ENCODE results near the gene MRRF.

MRRF gene, protein sequence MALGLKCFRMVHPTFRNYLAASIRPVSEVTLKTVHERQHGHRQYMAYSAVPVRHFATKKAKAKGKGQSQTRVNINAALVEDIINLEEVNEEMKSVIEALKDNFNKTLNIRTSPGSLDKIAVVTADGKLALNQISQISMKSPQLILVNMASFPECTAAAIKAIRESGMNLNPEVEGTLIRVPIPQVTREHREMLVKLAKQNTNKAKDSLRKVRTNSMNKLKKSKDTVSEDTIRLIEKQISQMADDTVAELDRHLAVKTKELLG

DNA sequence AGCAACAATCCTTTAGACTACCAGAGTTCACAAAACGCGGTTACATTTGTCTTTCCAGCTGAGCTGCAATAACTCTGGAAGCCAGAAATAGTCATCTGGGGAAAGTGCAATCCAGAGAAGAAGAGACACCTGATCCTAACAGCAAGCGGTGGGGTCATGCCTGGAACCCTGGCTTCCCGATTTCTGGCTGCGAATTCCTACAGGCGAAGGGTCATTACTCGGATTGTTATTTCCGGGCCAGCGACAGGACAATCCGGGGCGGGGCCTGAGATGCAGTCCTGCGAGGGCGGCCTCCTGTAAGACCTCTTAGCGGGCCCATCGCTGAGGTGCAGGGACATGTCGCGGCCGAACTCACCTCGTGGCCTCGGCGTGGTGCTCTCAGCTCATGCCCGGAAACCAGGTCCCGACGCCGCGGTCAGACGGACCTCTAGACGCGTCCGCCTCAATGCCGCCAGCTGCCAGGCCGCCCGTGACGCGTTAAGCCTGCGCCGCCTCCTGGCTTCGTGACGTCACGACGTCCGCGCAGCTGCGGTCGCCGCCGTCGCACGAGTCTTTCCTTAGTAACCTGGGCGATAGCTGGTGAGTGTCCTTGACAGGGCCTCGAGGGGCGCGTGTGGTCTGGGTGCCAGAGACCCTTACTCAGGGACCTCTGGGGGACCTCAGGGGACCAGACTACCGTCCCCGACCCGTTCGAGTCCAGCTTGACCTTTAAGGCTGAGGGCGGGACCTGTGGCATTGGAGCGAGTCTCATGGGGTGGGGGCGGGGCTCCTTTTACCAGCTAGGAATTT is at the start of gene MRRF, which contains the start of gene RBM18:
TSS of gene MRRF (plus strand) at position 523 of the 789 bp plus-strand sequence. CDS start 6,010 bp downstream, outside the sequence.
TSS of gene RBM18 (minus strand) at position 481 of the 789 bp plus-strand sequence. CDS start 3,348 bp downstream, outside the sequence.
- peak; percentile 90 for DNase-seq (ENCODE audit: low spot score)

GRCh38 chr9:122215663-122216062 is 49.0 kb upstream of the MRRF start:
- DNase-seq (ENCODE audit: low spot score): no peak

DNA sequence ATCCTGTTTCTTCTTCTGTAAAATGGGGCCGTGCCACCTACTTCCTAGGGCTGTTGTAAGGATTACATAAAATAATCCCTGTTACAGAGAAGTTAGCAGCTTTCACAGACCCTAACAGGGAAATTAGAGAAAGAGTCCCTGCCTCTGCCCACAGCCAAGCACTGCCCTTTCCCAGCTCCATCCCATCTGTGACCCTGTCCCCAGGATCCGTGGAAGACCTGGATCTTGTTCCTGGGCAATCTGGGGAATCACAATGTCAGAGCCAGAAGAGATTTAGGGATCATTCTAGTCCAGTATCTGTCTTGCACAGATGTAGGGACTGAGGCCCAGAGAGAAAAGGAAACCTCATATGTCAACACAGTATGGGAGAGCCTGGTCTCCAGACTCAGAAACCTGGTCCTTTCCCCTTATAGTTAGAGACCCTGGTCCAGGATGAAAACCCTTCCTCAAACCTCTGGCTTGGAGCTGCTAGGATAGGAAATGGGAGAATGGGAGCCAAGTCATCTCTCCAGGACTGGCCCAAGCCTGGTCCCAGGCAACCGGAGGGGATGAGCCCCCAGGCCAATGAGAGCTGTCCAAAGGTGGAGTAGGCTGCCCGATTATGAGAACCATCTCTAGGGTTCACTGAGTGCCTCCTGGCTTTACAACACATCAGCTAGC is 48.4 kb upstream of the MRRF start:
- no peak for DNase-seq (ENCODE audit: low spot score)

DNA sequence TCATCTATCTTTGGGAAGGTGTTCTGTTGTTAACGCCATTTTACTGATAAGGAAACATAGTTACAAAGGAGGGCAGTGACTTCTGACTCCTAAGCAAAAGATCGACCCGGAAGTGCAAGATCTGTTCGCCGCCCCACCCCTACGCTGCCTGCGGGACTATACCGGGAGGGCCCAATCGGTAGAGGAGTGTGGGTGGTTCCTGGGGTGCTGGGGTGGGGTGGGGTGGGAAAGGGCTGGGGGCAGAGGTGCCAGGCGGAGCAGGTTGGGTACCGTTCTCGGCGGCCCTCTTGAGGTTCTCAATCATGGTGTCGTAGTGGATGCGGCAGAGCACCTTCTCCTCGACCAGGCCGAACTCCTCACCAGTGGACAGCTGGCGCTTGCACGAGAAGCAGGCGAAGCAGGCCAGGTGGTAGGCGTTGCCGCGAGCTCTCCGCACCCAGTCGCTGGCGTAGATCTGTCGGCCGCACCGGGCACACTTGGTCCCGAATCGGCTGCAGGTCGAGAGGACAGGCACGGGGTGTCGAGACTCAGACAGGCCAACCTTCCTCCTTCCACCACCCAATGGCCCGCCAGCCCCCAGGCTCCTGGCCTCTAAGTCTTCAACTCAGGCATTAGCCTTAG is 47.8 kb upstream of the MRRF start:
- no peak for DNase-seq (ENCODE audit: low spot score)

DNA sequence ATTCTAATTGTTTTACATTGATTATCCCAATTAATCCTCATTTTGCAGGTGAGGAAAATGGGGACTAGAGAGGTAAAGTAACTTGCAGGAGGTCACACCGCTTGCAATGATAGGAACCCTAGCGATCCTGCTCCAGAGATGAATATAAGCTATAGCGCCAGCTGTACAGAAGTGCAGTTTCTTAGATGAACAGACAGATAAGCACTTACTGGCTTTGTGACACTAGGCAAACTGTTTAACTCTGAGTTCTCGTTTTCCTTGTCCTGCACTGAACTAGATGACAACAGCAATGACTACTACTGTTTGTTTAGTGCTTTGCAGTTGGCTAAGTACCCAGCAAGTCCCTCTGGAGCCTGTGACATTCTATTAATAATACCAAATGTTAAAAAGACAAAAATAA is 47.0 kb upstream of the MRRF start:
- DNase-seq (ENCODE audit: low spot score): peak; percentile 13

- DNase-seq (ENCODE audit: low spot score): no peak
Measured at GRCh38 chr9:122218071-122218934, 46.4 kb upstream of the MRRF start.

DNA sequence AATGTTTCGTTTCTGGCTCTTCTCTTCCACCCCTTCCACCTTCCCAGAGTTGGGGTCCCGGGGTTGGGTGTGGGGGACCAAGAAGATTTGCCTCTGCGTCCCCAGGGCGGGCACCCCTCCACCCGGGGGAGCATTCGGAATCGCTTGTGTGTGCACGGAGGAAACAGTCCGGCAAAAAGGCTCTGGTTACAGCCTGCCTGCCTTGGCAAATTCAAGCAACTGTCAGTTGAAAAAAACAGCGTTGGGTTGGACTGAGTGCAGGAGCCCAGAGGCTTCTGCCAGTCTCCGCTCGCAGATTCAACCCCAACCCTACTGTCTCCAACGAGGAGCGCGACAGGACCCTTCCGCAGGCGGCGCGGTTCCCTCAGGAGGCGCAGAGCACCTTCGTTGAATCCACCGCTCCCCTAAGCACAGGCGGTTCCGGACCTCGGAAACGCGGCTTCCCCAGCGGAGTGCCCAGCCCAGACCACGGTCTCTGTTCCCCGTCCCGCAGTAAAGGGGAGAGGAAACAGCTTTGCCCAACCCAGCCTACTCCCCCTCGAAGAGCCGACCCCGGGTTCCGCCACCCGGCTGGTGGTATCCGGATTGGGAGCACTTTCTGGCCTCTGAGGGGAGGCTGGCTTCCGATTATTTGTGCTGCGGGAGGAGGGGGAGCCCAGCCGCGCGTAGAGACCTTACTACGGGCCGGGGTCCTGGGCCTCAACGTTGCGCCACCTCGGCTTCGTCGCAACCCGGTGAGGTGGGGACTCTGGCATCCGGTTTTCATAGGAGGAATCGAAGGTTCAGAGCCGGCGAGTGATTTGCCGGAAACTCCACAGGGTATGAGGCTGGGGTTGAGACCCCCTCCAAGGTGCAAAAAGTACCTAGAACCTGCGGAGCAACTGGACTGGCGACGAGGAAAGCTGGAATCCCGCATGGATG is 45.5 kb upstream of the MRRF start:
- no peak for DNase-seq (ENCODE audit: low spot score)

GRCh38 chr9:122219856-122220672 is 44.6 kb upstream of the MRRF start:
- no peak for DNase-seq (ENCODE audit: low spot score)

GRCh38 chr9:122220673-122221182 is 44.0 kb upstream of the MRRF start:
- no peak for DNase-seq (ENCODE audit: low spot score)

GRCh38 chr9:122221183-122221811 is 43.4 kb upstream of the MRRF start:
- DNase-seq (ENCODE audit: low spot score): no peak

DNA sequence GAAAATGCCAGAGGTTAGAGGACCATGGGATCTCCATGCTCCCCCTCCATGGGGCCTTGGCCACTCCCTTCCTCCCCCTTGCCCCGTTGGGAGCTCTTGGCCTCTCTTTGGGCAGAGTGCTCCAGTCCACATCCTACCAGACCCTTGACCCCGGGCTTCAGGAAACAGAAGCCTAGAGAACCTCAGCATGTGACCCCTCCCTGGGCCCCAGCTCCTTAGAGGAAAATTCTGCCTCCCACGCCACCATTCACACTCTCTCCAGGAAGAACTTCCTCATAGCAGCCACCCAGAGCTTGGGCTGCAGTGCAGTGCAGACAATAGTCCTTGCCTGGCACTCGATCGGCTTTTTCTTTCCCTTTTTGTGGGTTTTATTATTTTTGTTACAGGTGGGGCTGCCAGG is 41.9 kb upstream of the MRRF start:
- DNase-seq (ENCODE audit: low spot score): no peak

DNA sequence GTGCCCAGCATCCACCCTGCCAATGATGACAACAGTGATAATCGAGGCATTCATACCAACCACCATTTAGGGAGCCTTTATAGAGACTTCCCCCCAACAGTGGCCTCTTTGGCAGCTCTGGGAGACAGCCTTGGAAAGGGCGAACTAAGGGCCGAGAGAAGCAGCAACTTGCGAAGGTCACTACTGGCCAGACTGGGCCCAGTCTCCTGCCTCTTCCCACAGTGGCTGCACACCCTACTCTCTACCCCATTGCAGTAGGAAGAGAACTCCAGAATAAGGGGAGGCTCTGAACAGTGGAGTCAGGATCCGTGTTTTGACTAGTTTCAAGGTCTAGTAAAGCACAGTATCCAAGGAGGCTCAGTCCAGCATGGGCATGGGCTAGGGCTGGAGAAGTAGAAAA is 41.2 kb upstream of the MRRF start:
- no peak for DNase-seq (ENCODE audit: low spot score)

GRCh38 chr9:122225312-122226141 is 39.2 kb upstream of the MRRF start:
- DNase-seq (ENCODE audit: low spot score): no peak

- DNase-seq (ENCODE audit: low spot score): no peak
Measured at GRCh38 chr9:122226142-122226757, 38.4 kb upstream of the MRRF start.

- no peak for DNase-seq (ENCODE audit: low spot score)
Measured at GRCh38 chr9:122226758-122227574, 37.7 kb upstream of the MRRF start.

GRCh38 chr9:122227575-122227900 is 37.1 kb upstream of the MRRF start:
- no peak for DNase-seq (ENCODE audit: low spot score)

GRCh38 chr9:122228191-122228567 is 36.5 kb upstream of the MRRF start:
- no peak for DNase-seq (ENCODE audit: low spot score)
